Activated CD4-positive, alpha-beta T cell treated with anti-CD3 and anti-CD28 coated beads, Interleukin-2, amount 10 ng/mL, durations not matched to agents 24 days and 14 days (primary cell): ENCODE measurements around the gene TP53I13. TPM values are rescaled to one million over a fixed set of nuclear protein-coding genes. Genes with fewer than 3 reads are reported as not detected.

Experiments
- DNase-seq: peaks from one replicate; pipeline ENCODE4 v3.0.0; 2022
- H3K27ac Mint-ChIP-seq: one replicate; pipeline ENCODE4 v1.8.0; 2022; ENCODE audit warnings: mild to moderate bottlenecking, mixed read lengths
- H3K27me3 Mint-ChIP-seq: one replicate; pipeline ENCODE4 v1.8.0; 2022; ENCODE audit warnings: mixed read lengths
- H3K36me3 Mint-ChIP-seq: one replicate; pipeline ENCODE4 v1.8.0; 2022; ENCODE audit warnings: low read depth, mild to moderate bottlenecking, mixed read lengths
- H3K4me1 Mint-ChIP-seq: one replicate; pipeline ENCODE4 v1.8.0; 2021; ENCODE audit warnings: mixed read lengths
- H3K4me3 Mint-ChIP-seq: one replicate; pipeline ENCODE4 v1.8.0; 2022; ENCODE audit warnings: mild to moderate bottlenecking, moderate library complexity, mixed read lengths
- H3K9me3 Mint-ChIP-seq: one replicate; pipeline ENCODE4 v1.8.0; 2021; ENCODE audit warnings: mixed read lengths
- intact Hi-C: fragments of 100-400 bp; cut with micrococcal nuclease; formaldehyde crosslinking; loops from one replicate; pipeline ENCODE4 v1.15.1; 2023
- total RNA-seq: library from RNA; stranded (reverse); gene quantifications from 2 replicates; pipeline ENCODE4 v1.2.3, GENCODE V29; 2022

TP53I13 gene
- total RNA-seq, 1 donor from 2014 or later = 77.9 TPM

GRCh38 chr17:29571883-29572681 lies 3.6 kb downstream of the TP53I13 start:
- H3K36me3 Mint-ChIP-seq = peaks cover 36% of the 10 kb centered on the region
- peaks cover 13% of the 10 kb centered on the region for H3K4me1 Mint-ChIP-seq
- H3K4me3 Mint-ChIP-seq = no peak overlapping the region
- no peaks in the 10 kb centered on the region for H3K27me3 Mint-ChIP-seq
- intact Hi-C loops = no loop called here
- DNase-seq = no peak
- no peaks in the 10 kb centered on the region for H3K9me3 Mint-ChIP-seq
- H3K27ac Mint-ChIP-seq = peak overlapping the region; percentile 45

- peaks cover 13% of the 10 kb centered on the region for H3K4me1 Mint-ChIP-seq
- DNase-seq = peak; percentile 89
- no peaks in the 10 kb centered on the region for H3K9me3 Mint-ChIP-seq
- no peaks in the 10 kb centered on the region for H3K27me3 Mint-ChIP-seq
- intact Hi-C loops = no loop called here
- H3K36me3 Mint-ChIP-seq = peaks cover 40% of the 10 kb centered on the region
- no peak overlapping the region for H3K4me3 Mint-ChIP-seq
- no peak overlapping the region for H3K27ac Mint-ChIP-seq
These were observed 4.4 kb downstream of the TP53I13 start for GRCh38 chr17:29572691-29573557.

DNA sequence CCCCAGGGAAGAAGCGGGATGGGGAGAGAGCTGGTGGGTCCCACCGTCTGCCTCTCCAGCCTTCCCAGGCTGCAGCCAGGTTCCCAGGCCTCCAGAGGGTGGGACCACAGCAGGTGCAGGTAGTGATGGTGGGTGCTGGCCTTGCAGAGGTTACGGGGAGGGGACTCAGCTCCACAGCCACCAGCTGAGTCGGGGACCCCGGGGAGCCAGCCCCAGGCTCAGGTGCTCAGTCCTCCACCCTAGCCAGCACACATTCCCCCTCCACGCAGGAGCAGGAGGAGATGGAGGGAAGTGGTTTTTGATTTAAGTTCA lies 5.0 kb downstream of the TP53I13 start:
- no peak for DNase-seq
- intact Hi-C loops = no loop called here
- Mint-ChIP-seq H3K9me3 (no peaks in the 10 kb centered on the region), H3K4me3 (no peak overlapping the region), H3K27me3 (no peaks in the 10 kb centered on the region), H3K4me1 (peaks cover 10% of the 10 kb centered on the region), H3K36me3 (peaks cover 45% of the 10 kb centered on the region), H3K27ac (no peak overlapping the region)

DNA sequence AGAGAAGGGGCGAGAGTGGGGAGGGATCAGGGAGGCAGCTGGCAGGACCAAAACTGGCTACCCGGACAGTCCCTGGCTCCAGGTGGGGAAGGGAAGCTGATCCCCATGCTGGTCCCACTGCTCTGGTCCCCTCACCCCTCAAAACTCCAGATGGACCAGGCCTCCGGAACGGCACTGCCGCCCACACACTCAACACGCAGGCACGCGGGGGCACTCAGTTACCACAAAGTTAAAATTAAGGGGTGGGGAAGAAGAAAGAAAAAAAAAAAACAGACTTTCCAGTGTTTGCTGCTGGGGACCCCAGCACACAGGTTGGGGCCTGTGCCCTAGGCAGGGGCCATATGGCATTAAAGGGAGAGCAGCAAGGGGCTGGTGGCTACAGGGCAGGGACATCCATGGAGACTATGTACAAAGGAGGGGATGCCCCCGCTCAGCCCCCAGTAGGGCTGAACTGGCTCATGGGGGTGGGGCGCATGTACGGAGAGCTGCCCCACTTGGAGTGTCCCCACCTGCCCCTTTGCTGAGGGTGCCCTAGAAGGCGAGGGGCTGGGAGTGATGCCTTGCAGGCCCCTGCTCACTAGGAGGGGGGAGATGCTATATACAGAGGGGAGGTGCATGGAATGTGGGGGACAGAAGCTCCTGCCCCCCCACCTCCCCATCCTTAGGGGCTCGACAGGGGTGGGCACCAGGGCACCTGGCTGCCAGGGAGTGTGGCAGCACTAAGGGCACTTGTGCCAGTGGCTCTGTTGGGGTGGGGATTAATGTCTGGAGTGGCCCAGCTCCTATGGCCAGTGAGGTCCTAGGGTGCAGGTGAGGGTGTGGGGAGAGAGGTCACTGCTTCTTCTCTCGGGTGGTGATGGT lies 5.6 kb downstream of the TP53I13 start:
- intact Hi-C loops = no loop called here
- Mint-ChIP-seq H3K4me1 (peaks cover 9% of the 10 kb centered on the region), H3K4me3 (no peak overlapping the region), H3K27me3 (no peaks in the 10 kb centered on the region), H3K36me3 (peaks cover 45% of the 10 kb centered on the region), H3K9me3 (no peaks in the 10 kb centered on the region), H3K27ac (no peak overlapping the region)
- DNase-seq = no peak

DNA sequence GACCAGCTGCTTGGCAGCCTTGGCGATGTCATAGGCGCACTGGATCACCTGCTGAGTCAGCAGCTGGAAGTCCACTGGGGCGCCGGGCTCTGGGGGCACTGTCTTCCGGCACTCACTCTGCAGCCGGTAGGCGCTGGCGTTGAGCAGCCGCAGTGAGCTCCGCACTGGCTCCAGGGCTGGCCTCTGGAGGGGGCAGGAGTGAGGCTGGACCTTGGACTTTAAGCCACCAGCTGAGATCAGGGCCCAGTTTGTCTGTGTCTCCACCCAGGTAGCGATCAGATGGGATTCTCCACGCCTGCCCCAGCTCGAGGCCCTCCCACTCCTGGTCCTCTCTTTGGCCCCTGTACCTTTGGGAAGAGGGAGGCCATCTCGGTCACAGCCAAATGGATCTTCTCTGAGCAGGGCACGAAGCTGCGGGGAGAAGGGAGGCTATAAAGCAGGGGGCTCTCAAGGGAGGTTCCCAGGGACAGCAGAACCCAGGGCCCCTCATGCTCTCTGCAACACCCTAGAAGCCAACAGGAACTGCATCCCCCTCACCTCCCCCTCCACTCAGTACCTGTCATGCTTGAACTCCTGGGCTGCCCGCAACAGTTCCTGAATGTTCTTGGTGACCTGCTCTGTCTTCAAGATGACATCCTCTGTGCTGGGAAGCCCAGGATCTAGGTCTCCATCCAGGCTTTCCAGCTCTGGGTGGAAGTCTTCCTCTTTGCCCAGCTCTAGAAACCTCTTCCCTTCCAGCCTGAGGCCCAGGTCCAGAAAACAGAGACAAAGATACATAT lies 6.4 kb downstream of the TP53I13 start:
- Mint-ChIP-seq H3K27ac (no peak overlapping the region), H3K36me3 (peaks cover 46% of the 10 kb centered on the region), H3K4me1 (peaks cover 4% of the 10 kb centered on the region), H3K4me3 (no peak overlapping the region), H3K27me3 (no peaks in the 10 kb centered on the region), H3K9me3 (no peaks in the 10 kb centered on the region)
- DNase-seq = no peak
- intact Hi-C loops = no loop called here

DNA sequence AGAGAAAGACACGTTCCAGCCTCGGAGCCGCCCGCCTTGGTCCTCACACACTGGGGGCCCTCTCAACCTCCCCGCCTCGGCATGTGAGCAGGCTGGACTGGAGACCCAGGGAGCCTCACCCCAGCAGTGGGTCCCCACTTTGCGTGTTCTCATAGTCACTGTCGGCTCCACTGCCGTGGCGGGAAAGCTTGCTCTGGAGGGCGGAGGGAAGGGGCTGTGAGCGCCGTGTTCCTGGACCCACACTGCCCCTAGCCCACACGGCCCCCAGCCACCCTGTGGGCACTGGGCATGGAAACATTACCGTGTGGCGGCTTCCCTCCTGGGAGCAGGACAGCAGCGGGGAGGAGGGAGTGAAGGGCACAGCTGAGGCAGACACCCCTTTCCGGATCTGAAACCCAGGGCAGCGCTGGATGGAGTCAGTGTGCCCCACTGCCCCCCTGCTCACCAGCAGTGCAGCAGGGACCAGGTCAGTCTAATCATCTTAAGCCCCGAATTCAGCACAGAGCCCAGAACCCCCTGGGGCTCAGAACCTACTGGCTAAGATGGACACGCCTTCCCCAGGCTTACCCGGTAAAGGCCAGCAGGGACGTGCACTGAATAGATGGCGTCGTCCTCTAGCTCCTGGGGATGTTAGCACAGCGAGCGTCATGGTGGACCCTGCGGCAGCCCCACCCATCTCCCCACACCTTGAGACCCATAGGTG lies 7.2 kb downstream of the TP53I13 start:
- no peak for DNase-seq
- intact Hi-C loops = no loop called here
- Mint-ChIP-seq H3K9me3 (no peaks in the 10 kb centered on the region), H3K36me3 (peaks cover 47% of the 10 kb centered on the region), H3K27me3 (no peaks in the 10 kb centered on the region), H3K4me1 (peaks cover 6% of the 10 kb centered on the region), H3K27ac (no peak overlapping the region), H3K4me3 (no peak overlapping the region)

DNA sequence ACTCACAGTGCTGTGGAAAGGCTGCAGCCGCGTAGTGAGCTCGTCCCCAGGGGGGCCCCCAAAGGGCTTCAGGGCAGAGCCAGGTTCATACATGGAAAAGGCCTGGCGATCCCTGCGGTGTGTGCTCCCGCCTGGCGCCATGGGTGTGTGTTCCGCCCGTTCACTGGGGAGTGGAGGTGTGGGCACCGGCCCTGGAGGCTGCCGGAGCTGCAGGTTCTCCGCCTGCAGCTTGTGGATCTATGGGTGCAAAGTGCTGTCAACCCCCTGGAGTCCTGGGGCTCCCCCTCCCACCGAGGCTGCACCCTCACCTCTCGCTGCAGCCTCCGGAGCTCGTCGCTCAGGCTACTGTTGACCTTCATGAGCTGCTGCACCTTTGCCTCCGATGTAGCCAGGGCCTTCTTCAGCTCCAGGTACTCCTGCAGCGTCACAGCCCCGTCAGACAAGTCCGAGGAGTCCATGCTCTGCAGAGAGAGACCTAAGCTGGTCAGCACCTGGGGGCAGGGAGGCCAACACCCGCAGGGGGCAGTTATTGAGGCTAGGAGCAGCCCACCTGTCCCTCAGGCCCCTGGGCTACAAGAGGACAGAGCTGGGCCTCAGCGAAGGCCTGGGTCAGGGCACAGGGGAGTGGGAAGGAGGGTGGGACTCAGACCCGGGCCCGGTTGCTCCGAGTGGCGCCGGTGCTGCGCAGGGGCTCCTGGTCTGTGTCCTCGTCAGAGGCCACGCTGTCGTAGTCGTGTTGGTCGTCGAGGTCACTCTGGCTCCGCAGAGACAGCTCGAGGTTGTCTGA lies 7.9 kb downstream of the TP53I13 start:
- no peaks in the 10 kb centered on the region for H3K9me3 Mint-ChIP-seq
- no peaks in the 10 kb centered on the region for H3K27me3 Mint-ChIP-seq
- no peak overlapping the region for H3K27ac Mint-ChIP-seq
- H3K4me3 Mint-ChIP-seq = no peak overlapping the region
- peaks cover 6% of the 10 kb centered on the region for H3K4me1 Mint-ChIP-seq
- DNase-seq = no peak
- intact Hi-C loops = no loop called here
- peaks cover 46% of the 10 kb centered on the region for H3K36me3 Mint-ChIP-seq

- Mint-ChIP-seq H3K27ac (no peak overlapping the region), H3K27me3 (no peaks in the 10 kb centered on the region), H3K9me3 (no peaks in the 10 kb centered on the region), H3K36me3 (peaks cover 46% of the 10 kb centered on the region), H3K4me1 (peaks cover 6% of the 10 kb centered on the region), H3K4me3 (no peak overlapping the region)
- no peak for DNase-seq
- intact Hi-C loops = no loop called here
These were observed 8.5 kb downstream of the TP53I13 start for GRCh38 chr17:29577001-29577370.

DNA sequence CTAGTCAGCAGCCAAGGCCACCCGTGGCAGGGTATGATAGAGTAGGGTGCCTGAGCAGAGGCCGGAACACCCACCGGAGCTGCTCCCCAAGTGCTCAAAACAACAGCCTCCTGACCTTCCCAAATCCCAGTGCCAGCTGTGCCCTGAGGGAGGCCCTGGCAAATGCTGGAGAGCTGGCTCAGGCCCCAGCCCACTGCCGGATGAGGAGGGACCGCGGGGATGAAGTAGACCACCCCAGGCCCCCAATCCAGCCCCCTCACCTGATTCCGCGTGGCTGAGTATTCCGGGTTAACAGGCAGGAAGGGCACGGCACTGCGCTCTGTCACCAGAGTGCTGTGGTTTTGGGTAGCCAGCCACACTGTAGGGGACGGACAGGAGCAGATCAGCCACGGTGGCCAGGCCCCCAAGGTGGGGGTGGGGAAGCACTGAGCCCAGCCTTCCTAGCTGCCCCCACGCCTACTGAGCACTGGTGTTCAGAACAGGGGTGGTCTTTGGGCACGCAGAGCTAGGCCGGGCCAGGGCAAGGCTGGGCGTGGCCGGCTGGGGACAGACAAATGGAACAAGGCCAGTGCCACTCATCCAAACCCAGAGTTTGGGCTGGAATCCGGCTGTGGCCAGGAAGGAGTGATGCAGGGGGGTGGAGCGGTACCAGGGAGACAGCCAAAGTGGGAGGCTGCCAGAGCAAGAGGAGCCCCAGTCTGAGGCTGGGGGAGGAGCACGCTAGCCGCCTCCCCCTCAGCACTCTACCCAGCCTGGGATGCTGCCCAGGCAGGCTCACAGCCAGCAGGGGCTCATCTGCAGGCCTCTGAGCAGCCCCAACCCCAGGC lies 9.1 kb downstream of the TP53I13 start:
- peaks cover 6% of the 10 kb centered on the region for H3K4me1 Mint-ChIP-seq
- intact Hi-C loops = no loop called here
- H3K27ac Mint-ChIP-seq = no peak overlapping the region
- H3K27me3 Mint-ChIP-seq = no peaks in the 10 kb centered on the region
- no peak overlapping the region for H3K4me3 Mint-ChIP-seq
- H3K36me3 Mint-ChIP-seq = peaks cover 49% of the 10 kb centered on the region
- H3K9me3 Mint-ChIP-seq = no peaks in the 10 kb centered on the region
- no peak for DNase-seq

DNA sequence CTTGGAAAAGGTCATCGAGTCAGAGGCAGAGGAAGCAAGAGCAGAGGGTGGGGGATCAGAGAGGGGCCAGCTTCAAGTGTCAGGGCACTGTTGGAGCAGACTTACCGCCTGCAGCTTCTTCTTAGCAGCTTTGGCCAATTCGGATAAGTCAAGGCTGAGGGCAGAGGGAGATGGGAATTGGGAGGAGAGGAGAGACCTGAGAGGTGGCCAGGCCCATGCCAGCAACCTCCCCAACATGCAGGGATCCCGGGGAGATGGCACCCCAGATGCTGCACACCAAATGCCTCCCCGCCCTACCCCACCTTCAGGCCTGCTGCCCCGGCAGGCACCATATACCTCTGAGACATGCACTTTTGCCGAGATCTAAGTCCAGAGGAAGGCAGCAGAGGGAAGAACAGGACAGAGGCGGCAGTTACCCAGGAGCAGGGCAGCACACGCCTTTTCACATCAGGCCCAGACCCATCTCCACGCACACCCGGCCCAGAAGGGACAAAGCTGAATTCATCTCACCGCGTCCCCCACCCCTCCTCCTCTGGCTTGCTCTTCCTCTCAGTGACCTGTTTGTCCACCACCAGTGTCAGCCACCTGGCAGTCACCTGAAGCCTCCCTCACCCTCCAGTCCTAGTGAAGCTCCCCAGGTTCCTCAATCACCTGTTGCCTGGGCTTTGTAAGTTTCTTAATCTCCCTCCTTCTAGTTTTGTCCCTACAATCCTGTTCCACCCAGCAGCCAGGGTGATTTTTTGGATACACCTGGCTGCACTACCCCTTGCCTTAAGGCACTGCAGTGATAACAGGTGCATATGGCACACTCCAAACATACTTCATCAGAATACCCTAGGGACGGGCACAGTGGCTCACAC lies 10.4 kb downstream of the TP53I13 start:
- Mint-ChIP-seq H3K36me3 (peaks cover 55% of the 10 kb centered on the region), H3K27me3 (no peaks in the 10 kb centered on the region), H3K27ac (no peak overlapping the region), H3K4me3 (no peak overlapping the region), H3K4me1 (peaks cover 5% of the 10 kb centered on the region), H3K9me3 (no peaks in the 10 kb centered on the region)
- DNase-seq = no peak
- intact Hi-C loops = no loop called here
